ENCODE results near the gene ZSCAN21.

ZSCAN21 gene

GRCh38 chr7:100029596-100029995 lies 20.0 kb upstream of the ZSCAN21 start:
- no peak for DNase-seq

- no peak for DNase-seq
These were observed 16.0 kb upstream of the ZSCAN21 start for GRCh38 chr7:100033526-100033925.

GRCh38 chr7:100034871-100035510 lies 14.6 kb upstream of the ZSCAN21 start:
- no peak for DNase-seq

- no peak for DNase-seq
These were observed 13.7 kb upstream of the ZSCAN21 start for GRCh38 chr7:100035876-100036275.

- DNase-seq, result no peak
These were observed 11.2 kb upstream of the ZSCAN21 start for GRCh38 chr7:100038326-100038725.

GRCh38 chr7:100040575-100040974 lies 9.0 kb upstream of the ZSCAN21 start:
- DNase-seq, result no peak

- DNase-seq, result no peak
These were observed 4.9 kb upstream of the ZSCAN21 start for GRCh38 chr7:100044718-100045117.

GRCh38 chr7:100048680-100049079 lies 894 bp upstream of the ZSCAN21 start:
- no peak for DNase-seq

- no peak for DNase-seq
These were observed 2.0 kb downstream of the ZSCAN21 start for GRCh38 chr7:100051611-100052010.

- peak; percentile 74 to 88 for DNase-seq
These were observed 3.6 kb downstream of the ZSCAN21 start for GRCh38 chr7:100053215-100053614.

GRCh38 chr7:100057006-100057405 lies 7.4 kb downstream of the ZSCAN21 start:
- no peak for DNase-seq

- no peak for DNase-seq
These were observed 9.7 kb downstream of the ZSCAN21 start for GRCh38 chr7:100059251-100059739.

- no peak for DNase-seq
These were observed 12.1 kb downstream of the ZSCAN21 start for GRCh38 chr7:100061518-100062193.

GRCh38 chr7:100063376-100063775 lies 13.8 kb downstream of the ZSCAN21 start:
- DNase-seq, result no peak

GRCh38 chr7:100064162-100064561 lies 14.6 kb downstream of the ZSCAN21 start:
- DNase-seq, result no peak

- DNase-seq, result no peak
These were observed 16.0 kb downstream of the ZSCAN21 start for GRCh38 chr7:100065452-100066186.

GRCh38 chr7:100066953-100067352 lies 17.4 kb downstream of the ZSCAN21 start:
- no peak for DNase-seq

- no peak for DNase-seq
These were observed 20.4 kb downstream of the ZSCAN21 start for GRCh38 chr7:100069991-100070390.

GRCh38 chr7:100071018-100071723 lies 21.6 kb downstream of the ZSCAN21 start:
- no peak for DNase-seq

- no peak for DNase-seq
These were observed 22.9 kb downstream of the ZSCAN21 start for GRCh38 chr7:100072462-100072861.

- no peak for DNase-seq
These were observed 25.3 kb downstream of the ZSCAN21 start for GRCh38 chr7:100074841-100075240.

GRCh38 chr7:100075418-100075817 lies 25.8 kb downstream of the ZSCAN21 start:
- DNase-seq, result no peak

GRCh38 chr7:100077205-100077604 lies 27.6 kb downstream of the ZSCAN21 start:
- no peak for DNase-seq

Measured in NCI-H2081 (cell line).